Measurements from ENCODE around the gene ACOT9. TPM values are rescaled to one million over a fixed set of nuclear protein-coding genes. Genes with fewer than 3 reads are reported as not detected.

The ACOT9 gene
- total and polyA plus RNA-seq, 7 donors: 18.0 to 63.1 (median 32.6) TPM

- Histone ChIP-seq H3K27me3 (no peaks in the 10 kb centered on the region), H3K36me3 (no peaks in the 10 kb centered on the region), H3K4me3 (no peak overlapping the region), H3K9me3 (no peaks in the 10 kb centered on the region), H3K4me1 (no peaks in the 10 kb centered on the region), H3K27ac (no peak overlapping the region)
- intact Hi-C loops (cut with DNase I): no loop called here
- 0 to 2% methylated on average over 4 of the region's 4 CpGs for WGBS, 2 donors
- peak; percentile 68 for DNase-seq
- no peak for TF ChIP-seq EP300 (IDR thresholded peaks at IDR 0.05)
- TF ChIP-seq CTCF (IDR thresholded peaks at IDR 0.05): peak in 2 of 4 experiments; percentile 15 to 20
- no peak for TF ChIP-seq POLR2A (IDR thresholded peaks at IDR 0.05)
- no peak for TF ChIP-seq POLR2AphosphoS5 (IDR thresholded peaks at IDR 0.05)
Measured at GRCh38 chrX:23756165-23756564, 13.1 kb upstream of the ACOT9 start.

- intact Hi-C loops (cut with DNase I): no loop called here
- 47 to 87% methylated on average over 1 of the region's 1 CpG for WGBS, 2 donors
- Histone ChIP-seq H3K9me3 (no peaks in the 10 kb centered on the region), H3K27ac (no peak overlapping the region), H3K4me3 (no peak overlapping the region), H3K27me3 (no peaks in the 10 kb centered on the region), H3K4me1 (no peaks in the 10 kb centered on the region), H3K36me3 (no peaks in the 10 kb centered on the region)
- no peak for TF ChIP-seq POLR2AphosphoS5 (IDR thresholded peaks at IDR 0.05)
- TF ChIP-seq EP300 (IDR thresholded peaks at IDR 0.05): no peak
- TF ChIP-seq POLR2A (IDR thresholded peaks at IDR 0.05): no peak
- TF ChIP-seq CTCF (IDR thresholded peaks at IDR 0.05): no peak
- no peak for DNase-seq
Measured at GRCh38 chrX:23754664-23755063, 11.6 kb upstream of the ACOT9 start.

- H3K27me3 ChIP-seq: no peaks in the 10 kb centered on the region
- intact Hi-C loops (cut with DNase I): no loop called here
- no peak for DNase-seq
- 76 to 80% methylated on average over 2 of the region's 2 CpGs for WGBS, 2 donors
- H3K27ac ChIP-seq: peak overlapping the region; percentile 17 to 68 (median 54)
- no peaks in the 10 kb centered on the region for H3K36me3 ChIP-seq
- no peaks in the 10 kb centered on the region for H3K9me3 ChIP-seq
- H3K4me1 ChIP-seq: no peaks in the 10 kb centered on the region
- TF ChIP-seq CTCF (IDR thresholded peaks at IDR 0.05): no peak
- TF ChIP-seq POLR2AphosphoS5 (IDR thresholded peaks at IDR 0.05): no peak
- no peak for TF ChIP-seq POLR2A (IDR thresholded peaks at IDR 0.05)
- TF ChIP-seq EP300 (IDR thresholded peaks at IDR 0.05): no peak
- no peak overlapping the region for H3K4me3 ChIP-seq
Measured at GRCh38 chrX:23752740-23753415, 9.8 kb upstream of the ACOT9 start.

GRCh38 chrX:23749576-23749975, 6.5 kb upstream of the ACOT9 start:
- TF ChIP-seq EP300 (IDR thresholded peaks at IDR 0.05) (no peak), CTCF (IDR thresholded peaks at IDR 0.05) (no peak), POLR2A (IDR thresholded peaks at IDR 0.05) (no peak)
- 75 to 78% methylated on average over 2 of the region's 2 CpGs for WGBS, 2 donors
- H3K27me3 ChIP-seq: no peaks in the 10 kb centered on the region
- H3K4me1 ChIP-seq: no peaks in the 10 kb centered on the region
- H3K9me3 ChIP-seq: no peaks in the 10 kb centered on the region
- H3K4me3 ChIP-seq: no peak overlapping the region
- intact Hi-C loops (cut with DNase I): loop anchor here (10.0 kb wide), 1 partner anchor 305 kb away; the partner anchor contains the start of gene EIF2S3
- no peaks in the 10 kb centered on the region for H3K36me3 ChIP-seq
- H3K27ac ChIP-seq: no peak overlapping the region
- DNase-seq: no peak

GRCh38 chrX:23749129-23749528, 6.1 kb upstream of the ACOT9 start:
- TF ChIP-seq POLR2A (IDR thresholded peaks at IDR 0.05) (no peak), EP300 (IDR thresholded peaks at IDR 0.05) (no peak), POLR2AphosphoS5 (IDR thresholded peaks at IDR 0.05) (no peak), CTCF (IDR thresholded peaks at IDR 0.05) (no peak)
- no peak overlapping the region for H3K27ac ChIP-seq
- H3K36me3 ChIP-seq: no peaks in the 10 kb centered on the region
- 87% methylated on average over 4 of the region's 4 CpGs for WGBS, 2 donors
- no peak overlapping the region for H3K4me3 ChIP-seq
- intact Hi-C loops (cut with DNase I): loop anchor here (10.0 kb wide), 1 partner anchor 306 kb away; the partner anchor contains the start of gene EIF2S3
- no peak for DNase-seq
- no peaks in the 10 kb centered on the region for H3K4me1 ChIP-seq
- no peaks in the 10 kb centered on the region for H3K9me3 ChIP-seq
- H3K27me3 ChIP-seq: no peaks in the 10 kb centered on the region

Measured in sigmoid colon (tissue), 7 donors.